ENCODE measurements around the gene HEXIM1. TPM values are rescaled to one million over a fixed set of nuclear protein-coding genes. Genes with fewer than 3 reads are reported as not detected.
"Not testable (repeated sequence)": the region's sequence is repeated elsewhere in the genome, so short reads cannot be mapped to it uniquely, and the experiment has no call there.

HEXIM1 gene
- total RNA-seq, 2 donors from 2014 or later, result 48.0 to 66.9 TPM

GRCh38 chr17:45117848-45118646, 30.2 kb upstream of the HEXIM1 start:
- H3K9me3 Mint-ChIP-seq, result no peaks in the 10 kb centered on the region

DNA sequence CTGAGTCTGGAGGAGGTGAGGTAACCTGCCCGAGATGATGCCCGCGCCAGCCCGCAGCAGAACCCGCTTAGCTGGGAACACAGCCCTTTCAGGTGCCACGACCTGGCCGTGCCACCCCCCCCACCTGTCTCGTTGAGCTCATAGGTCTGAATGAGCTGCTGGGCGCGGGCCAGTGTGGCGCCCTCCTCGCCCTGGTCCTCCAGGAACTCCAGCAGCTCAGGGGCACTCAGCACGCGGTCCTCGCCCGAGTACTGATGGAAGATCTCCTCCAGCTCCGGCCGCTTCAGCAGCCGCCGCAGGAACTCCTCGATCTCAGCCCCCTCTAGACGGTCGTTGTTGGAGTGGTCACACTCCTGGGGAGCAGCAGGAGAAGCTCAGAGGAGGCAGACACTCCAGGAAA, 29.6 kb upstream of the HEXIM1 start:
- Mint-ChIP-seq H3K9me3 (no peaks in the 10 kb centered on the region), H3K27ac (no peak overlapping the region), H3K4me1 (ENCODE audit: low read depth in 2 of 2) (peaks cover 0 to 4% of the 10 kb centered on the region in 2 donors), H3K27me3 (peaks cover 0 to 7% of the 10 kb centered on the region in 2 donors), H3K36me3 (no peaks in the 10 kb centered on the region), H3K4me3 (no peak overlapping the region)
- ATAC-seq, result no peak
- DNase-seq (ENCODE audit: low spot score), result no peak

More at GRCh38 chr17:45117848-45118646, 30.2 kb upstream of the HEXIM1 start:
- DNase-seq (ENCODE audit: low spot score) (no peak), ATAC-seq (no peak)
- H3K4me1 Mint-ChIP-seq (ENCODE audit: low read depth in 2 of 2), result peaks cover 0 to 4% of the 10 kb centered on the region in 2 donors
- H3K4me3 Mint-ChIP-seq, result no peak overlapping the region
- peaks cover 0 to 7% of the 10 kb centered on the region in 2 donors for H3K27me3 Mint-ChIP-seq
- H3K27ac Mint-ChIP-seq, result no peak overlapping the region
- no peaks in the 10 kb centered on the region for H3K36me3 Mint-ChIP-seq

GRCh38 chr17:45119964-45120363, 28.3 kb upstream of the HEXIM1 start:
- Mint-ChIP-seq H3K4me3 (no peak overlapping the region), H3K27me3 (peaks cover 0 to 7% of the 10 kb centered on the region in 2 donors), H3K36me3 (no peaks in the 10 kb centered on the region), H3K9me3 (no peaks in the 10 kb centered on the region), H3K4me1 (ENCODE audit: low read depth in 2 of 2) (peaks cover 0 to 4% of the 10 kb centered on the region in 2 donors), H3K27ac (no peak overlapping the region)
- ATAC-seq (no peak), DNase-seq (ENCODE audit: low spot score) (no peak)

GRCh38 chr17:45120558-45120957, 27.7 kb upstream of the HEXIM1 start:
- H3K27ac Mint-ChIP-seq, result no peak overlapping the region
- peaks cover 0 to 7% of the 10 kb centered on the region in 2 donors for H3K27me3 Mint-ChIP-seq
- H3K36me3 Mint-ChIP-seq, result no peaks in the 10 kb centered on the region
- no peak overlapping the region for H3K4me3 Mint-ChIP-seq
- H3K9me3 Mint-ChIP-seq, result no peaks in the 10 kb centered on the region
- ATAC-seq (no peak), DNase-seq (ENCODE audit: low spot score) (no peak)
- peaks cover 0 to 3% of the 10 kb centered on the region in 2 donors for H3K4me1 Mint-ChIP-seq (ENCODE audit: low read depth in 2 of 2)

DNA sequence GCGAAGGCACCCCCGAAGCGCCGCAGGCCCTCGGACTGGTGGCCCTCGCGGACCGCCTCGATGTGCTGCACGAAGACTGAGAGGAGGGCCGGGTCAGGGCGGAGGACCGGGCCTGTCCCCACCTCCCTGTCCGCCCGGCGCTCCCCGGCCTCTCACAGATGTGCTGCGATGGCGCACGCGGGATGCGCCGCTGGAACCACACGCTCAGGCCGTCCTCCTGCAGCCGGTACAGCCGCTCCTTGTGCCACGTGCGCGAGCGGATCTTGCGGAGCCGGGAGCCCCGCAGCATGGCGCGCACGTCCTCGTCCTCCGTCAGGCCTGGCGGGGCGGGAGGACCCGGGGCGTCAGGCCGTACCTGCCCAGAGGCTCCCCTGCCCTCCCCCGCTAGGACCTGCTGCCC, 27.2 kb upstream of the HEXIM1 start:
- Mint-ChIP-seq H3K4me1 (ENCODE audit: low read depth in 2 of 2) (no peaks in the 10 kb centered on the region), H3K9me3 (no peaks in the 10 kb centered on the region), H3K27ac (no peak overlapping the region), H3K4me3 (no peak overlapping the region), H3K36me3 (no peaks in the 10 kb centered on the region), H3K27me3 (peaks cover 0 to 3% of the 10 kb centered on the region in 2 donors)
- ATAC-seq (no peak), DNase-seq (ENCODE audit: low spot score) (no peak)

GRCh38 chr17:45123076-45123770, 25.1 kb upstream of the HEXIM1 start:
- DNase-seq (ENCODE audit: low spot score) (no peak), ATAC-seq (no peak)
- Mint-ChIP-seq H3K4me1 (ENCODE audit: low read depth in 2 of 2) (no peaks in the 10 kb centered on the region), H3K4me3 (no peak overlapping the region), H3K36me3 (no peaks in the 10 kb centered on the region), H3K9me3 (no peaks in the 10 kb centered on the region), H3K27ac (no peak overlapping the region), H3K27me3 (no peaks in the 10 kb centered on the region)

DNA sequence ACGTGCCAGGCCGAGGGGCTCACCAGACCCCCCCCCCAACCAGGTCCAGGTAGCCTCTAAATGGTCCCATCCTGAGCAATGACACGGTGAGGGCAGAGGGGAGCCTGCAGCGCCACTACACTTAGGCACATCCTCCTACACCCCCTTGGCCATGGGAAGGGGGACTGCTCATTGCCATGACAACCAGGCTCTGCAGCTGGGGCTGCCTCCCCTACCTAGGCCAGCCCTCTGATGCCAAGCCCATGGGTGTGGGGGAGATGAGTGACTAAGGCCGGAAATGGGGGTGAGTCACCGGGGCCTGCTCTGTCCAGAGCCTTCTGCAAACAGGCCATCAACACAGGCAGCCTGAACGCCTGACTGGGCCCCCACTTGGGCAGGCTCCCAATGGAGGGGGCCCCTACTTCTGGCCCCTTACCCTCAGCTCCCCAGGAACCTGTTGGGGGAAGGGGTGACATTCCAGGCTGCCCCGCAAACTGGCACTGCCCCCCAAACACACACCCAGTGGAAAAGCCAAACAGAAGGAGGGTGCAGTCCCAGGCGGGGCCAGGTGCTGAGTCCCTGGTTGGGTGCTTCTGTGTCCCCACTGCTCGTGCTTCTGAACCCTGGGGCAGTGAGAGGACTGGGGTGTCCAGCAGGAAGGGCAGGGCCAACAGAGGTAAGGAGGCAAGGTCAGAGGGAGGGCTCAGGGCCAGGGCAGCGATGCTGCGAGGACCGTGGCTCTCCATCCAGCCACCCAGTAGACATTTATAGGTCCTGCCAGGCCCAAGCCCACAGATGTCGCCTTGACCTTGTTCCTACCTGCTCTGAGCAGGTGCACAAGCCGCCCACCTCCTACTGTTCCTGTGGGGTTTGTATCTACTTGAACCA, 24.1 kb upstream of the HEXIM1 start:
- Mint-ChIP-seq H3K36me3 (no peaks in the 10 kb centered on the region), H3K9me3 (no peaks in the 10 kb centered on the region), H3K27me3 (no peaks in the 10 kb centered on the region), H3K27ac (no peak overlapping the region), H3K4me1 (ENCODE audit: low read depth in 2 of 2) (no peaks in the 10 kb centered on the region), H3K4me3 (no peak overlapping the region)
- peak; percentile 75 to 85 for ATAC-seq
- DNase-seq (ENCODE audit: low spot score), result no peak

DNA sequence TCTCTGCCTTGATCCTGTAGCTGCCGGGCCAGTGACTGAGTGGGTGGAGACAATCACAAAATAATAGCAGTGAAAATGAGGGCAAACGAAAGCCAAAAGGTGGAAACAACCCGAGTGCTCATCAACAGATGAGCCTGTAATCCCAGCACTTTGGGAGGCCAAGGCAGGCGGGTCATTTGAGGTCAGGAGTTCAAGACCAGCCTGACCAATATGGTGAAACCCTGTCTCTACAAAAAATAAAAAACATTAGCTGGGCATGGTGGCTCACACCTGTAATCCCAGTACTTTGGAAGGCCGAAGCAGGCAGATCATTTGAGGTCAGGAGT, 23.5 kb upstream of the HEXIM1 start:
- H3K9me3 Mint-ChIP-seq; H3K4me3 Mint-ChIP-seq; H3K4me1 Mint-ChIP-seq (ENCODE audit: low read depth in 2 of 2): not testable (repeated sequence)

GRCh38 chr17:45125509-45125908, 22.8 kb upstream of the HEXIM1 start:
- ATAC-seq (no peak), DNase-seq (ENCODE audit: low spot score) (no peak)
- Mint-ChIP-seq H3K27me3 (peaks cover 0 to under 1% of the 10 kb centered on the region in 2 donors), H3K9me3 (no peaks in the 10 kb centered on the region), H3K36me3 (no peaks in the 10 kb centered on the region), H3K4me3 (no peak overlapping the region), H3K27ac (no peak overlapping the region), H3K4me1 (ENCODE audit: low read depth in 2 of 2) (peaks cover 0 to 1% of the 10 kb centered on the region in 2 donors)

More for the DNA sequence above, 23.5 kb upstream of the HEXIM1 start:
- not testable (repeated sequence) for DNase-seq (ENCODE audit: low spot score); ATAC-seq; H3K27ac Mint-ChIP-seq; H3K36me3 Mint-ChIP-seq; H3K27me3 Mint-ChIP-seq

DNA sequence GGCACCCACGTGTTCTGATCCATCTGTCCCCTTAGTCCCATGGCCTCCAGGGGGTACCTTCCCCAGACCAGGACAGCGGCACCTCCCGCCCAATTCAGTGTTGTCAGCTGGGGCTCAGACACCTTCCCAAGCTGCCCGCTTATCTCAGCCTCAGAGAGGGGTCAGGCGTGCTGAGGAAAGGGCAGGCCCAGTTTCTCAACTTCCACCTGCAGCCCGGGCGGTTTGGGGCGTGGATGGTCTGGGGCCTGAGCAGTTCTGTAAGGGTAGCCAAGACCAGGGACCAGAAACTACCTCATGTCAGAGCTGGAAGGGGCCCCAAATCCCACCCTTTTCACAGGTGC, 21.1 kb upstream of the HEXIM1 start:
- Mint-ChIP-seq H3K9me3 (no peaks in the 10 kb centered on the region), H3K27me3 (peaks cover 0 to 8% of the 10 kb centered on the region in 2 donors), H3K27ac (no peak overlapping the region), H3K4me1 (ENCODE audit: low read depth in 2 of 2) (peaks cover 0 to 3% of the 10 kb centered on the region in 2 donors), H3K36me3 (no peaks in the 10 kb centered on the region), H3K4me3 (no peak overlapping the region)
- ATAC-seq (no peak), DNase-seq (ENCODE audit: low spot score) (no peak)

GRCh38 chr17:45127548-45128300, 20.6 kb upstream of the HEXIM1 start:
- ATAC-seq (no peak), DNase-seq (ENCODE audit: low spot score) (no peak)
- Mint-ChIP-seq H3K27me3 (peaks cover 0 to 8% of the 10 kb centered on the region in 2 donors), H3K27ac (no peak overlapping the region), H3K4me3 (no peak overlapping the region), H3K4me1 (ENCODE audit: low read depth in 2 of 2) (peaks cover 0 to 3% of the 10 kb centered on the region in 2 donors), H3K9me3 (no peaks in the 10 kb centered on the region), H3K36me3 (no peaks in the 10 kb centered on the region)

DNA sequence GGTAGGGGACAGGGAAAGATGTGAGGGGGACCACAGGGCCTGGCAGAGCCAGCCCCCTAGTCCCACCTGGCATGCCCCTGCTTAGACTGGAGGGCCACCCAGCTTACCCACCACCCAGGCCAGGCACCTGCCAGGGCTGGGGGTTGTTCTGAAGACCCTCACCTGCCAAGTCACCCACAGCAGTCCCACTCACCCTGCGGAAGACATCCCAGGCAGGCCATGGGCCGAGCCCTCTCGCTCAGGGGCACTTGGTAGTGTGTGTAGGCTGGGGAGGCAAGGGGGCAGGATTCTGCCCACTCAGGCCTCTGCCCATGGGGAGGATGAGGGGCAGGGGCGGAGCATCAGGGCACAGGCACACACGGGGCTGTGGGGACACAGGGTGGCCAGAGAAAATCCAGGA, 19.9 kb upstream of the HEXIM1 start:
- no peaks in the 10 kb centered on the region for H3K36me3 Mint-ChIP-seq
- H3K4me1 Mint-ChIP-seq (ENCODE audit: low read depth in 2 of 2), result peaks cover 0 to 5% of the 10 kb centered on the region in 2 donors
- DNase-seq (ENCODE audit: low spot score) (no peak), ATAC-seq (no peak)
- H3K27me3 Mint-ChIP-seq, result peaks cover 0 to 8% of the 10 kb centered on the region in 2 donors
- no peaks in the 10 kb centered on the region for H3K9me3 Mint-ChIP-seq
- H3K4me3 Mint-ChIP-seq, result no peak overlapping the region
- H3K27ac Mint-ChIP-seq, result no peak overlapping the region

GRCh38 chr17:45128989-45129388, 19.3 kb upstream of the HEXIM1 start:
- DNase-seq (ENCODE audit: low spot score), result no peak
- Mint-ChIP-seq H3K27me3 (peaks cover 0 to 8% of the 10 kb centered on the region in 2 donors), H3K27ac (no peak overlapping the region), H3K4me3 (no peak overlapping the region), H3K4me1 (ENCODE audit: low read depth in 2 of 2) (peaks cover 4 to 8% of the 10 kb centered on the region in 2 donors), H3K36me3 (no peaks in the 10 kb centered on the region), H3K9me3 (no peaks in the 10 kb centered on the region)
- no peak for ATAC-seq

All from natural killer cell treated with Interleukin-12 subunit alpha and Interleukin-12 subunit beta and Interleukin-15 and Interleukin-18, amount 100 ng/mL, for 72 hours (primary cell).